Cardiac atrium fibroblast (primary cell): ENCODE measurements around the gene ACER2. TPM values are rescaled to one million over a fixed set of nuclear protein-coding genes. Genes with fewer than 3 reads are reported as not detected.

Source experiments
- total RNA-seq: library from RNA; depleted of rRNA; stranded (reverse); fragments of >200 nt; gene quantifications from 2 replicates; pipeline ENCODE4 v1.2.3, GENCODE V29; 2015

ACER2 gene
- total RNA-seq = 10.9 and 11.9 TPM in 2 replicates

GRCh38 chr9:19408693-19409400 is at the start of gene ACER2:
ACER2 (plus strand) TSS chr9:19409009; CDS start chr9:19409085, 76 bp downstream.

Other genes with a start within 250 kb of the ACER2 start
- gene DENND4C, start 178.3 kb upstream of the ACER2 start, total RNA-seq = 25.1 and 33.9 TPM in 2 replicates
- gene RPS6, start 28.8 kb upstream of the ACER2 start, total RNA-seq = 1,438 and 1,627 TPM in 2 replicates